Neuron (in vitro differentiated cells): Measurements from ENCODE around the gene OBP2A.
"Not testable (repeated sequence)": the region's sequence is repeated elsewhere in the genome, so short reads cannot be mapped to it uniquely, and the experiment has no call there.

ENCODE experiments used
- H2AFZ ChIP-seq: one replicate; pipeline ENCODE4 v1.6.1; 2013; ENCODE audit warnings: low read depth, mild to moderate bottlenecking, inconsistent platforms, low read length, moderate library complexity
- H3K27me3 ChIP-seq: one replicate; pipeline ENCODE4 v1.6.1; 2013; ENCODE audit warnings: low read length; ENCODE audit not compliant: insufficient read depth
- H3K36me3 ChIP-seq: one replicate; pipeline ENCODE4 v1.6.1; 2013; ENCODE audit warnings: low read length; ENCODE audit not compliant: insufficient read depth
- H3K4me1 ChIP-seq: one replicate; pipeline ENCODE4 v1.6.1; 2013; ENCODE audit warnings: low read length; ENCODE audit not compliant: insufficient read depth
- H3K4me3 ChIP-seq: 2 replicates; pipeline ENCODE4 v1.5.1; 2013; ENCODE audit warnings: mild to moderate bottlenecking, low read length, moderate library complexity
- H3K9me3 ChIP-seq: one replicate; pipeline ENCODE4 v1.6.1; 2013; ENCODE audit warnings: low read length

Gene OBP2A, protein sequence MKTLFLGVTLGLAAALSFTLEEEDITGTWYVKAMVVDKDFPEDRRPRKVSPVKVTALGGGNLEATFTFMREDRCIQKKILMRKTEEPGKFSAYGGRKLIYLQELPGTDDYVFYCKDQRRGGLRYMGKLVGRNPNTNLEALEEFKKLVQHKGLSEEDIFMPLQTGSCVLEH

DNA sequence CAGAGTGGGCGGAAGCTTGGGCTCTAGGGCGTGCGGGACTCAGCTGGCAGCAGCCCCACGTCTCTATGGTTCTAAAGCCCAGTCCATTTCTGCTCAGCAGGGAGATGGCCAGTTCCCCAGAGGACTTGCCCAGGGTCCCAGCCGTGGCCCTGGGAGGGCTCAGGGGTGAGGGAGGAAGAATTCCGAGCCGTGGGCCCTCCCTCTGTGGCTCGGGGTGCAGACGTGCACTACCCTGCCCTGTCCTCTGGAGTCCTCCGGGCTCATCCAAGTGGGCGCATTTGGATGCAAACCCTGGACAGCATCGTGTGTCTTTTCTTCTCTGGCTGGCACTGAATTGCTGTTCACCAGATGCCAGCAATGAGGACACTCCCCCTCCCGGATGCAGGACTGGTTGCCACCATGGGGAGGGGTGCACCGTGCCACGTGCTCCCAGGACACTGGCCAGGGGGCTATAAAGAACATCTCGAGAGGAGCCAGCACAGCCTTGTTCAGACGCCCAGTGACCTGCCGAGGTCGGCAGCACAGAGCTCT, at the start of gene OBP2A:
TSS of gene OBP2A (plus strand) at position 481 of the 531 bp plus-strand sequence. CDS start 55 bp downstream, outside the sequence.
- peaks cover 19% of the 10 kb centered on the region for H3K27me3 ChIP-seq
- not testable (repeated sequence) for H3K4me1 ChIP-seq, H3K4me3 ChIP-seq, H2AFZ ChIP-seq, H3K36me3 ChIP-seq, H3K9me3 ChIP-seq

DNA sequence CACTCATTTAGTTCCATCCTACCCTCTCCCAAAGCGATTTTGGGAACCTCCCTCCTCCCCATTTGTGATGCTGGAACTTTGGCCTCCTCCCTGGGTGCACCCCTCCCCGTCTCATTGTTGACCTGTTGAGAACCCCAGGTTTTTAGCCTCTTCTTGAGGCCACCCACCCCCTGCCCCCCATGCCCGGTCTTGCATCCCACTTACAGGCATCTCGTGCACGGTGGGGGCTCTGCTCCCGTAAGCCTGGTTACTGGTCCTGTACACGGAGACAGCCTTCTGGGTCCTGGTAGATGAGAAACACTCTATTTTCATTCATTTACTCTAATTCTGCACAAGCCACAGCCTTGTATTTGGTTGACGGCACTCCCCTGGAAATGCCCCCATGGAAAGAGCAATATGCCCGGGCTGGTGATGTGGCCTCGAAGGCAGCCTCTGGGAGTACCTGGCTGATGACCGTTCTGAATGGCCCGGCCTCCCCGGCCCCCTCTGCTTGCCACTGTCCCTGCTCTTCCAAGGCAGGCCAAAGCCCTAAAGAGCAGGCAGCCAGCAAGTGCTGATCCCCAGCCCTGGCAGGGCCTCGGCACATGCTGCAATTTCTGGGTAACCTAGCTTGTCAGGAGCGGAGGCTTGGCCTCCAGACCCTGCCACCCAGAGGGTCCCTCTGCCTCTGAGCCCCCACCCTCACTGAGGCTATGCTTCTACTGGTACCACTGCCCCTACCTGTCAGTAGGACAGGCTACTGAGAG, 47.4 kb upstream of the OBP2A start:
- Histone ChIP-seq H3K27me3 (no peaks in the 10 kb centered on the region), H3K4me1 (peaks cover 21% of the 10 kb centered on the region), H3K36me3 (peaks cover 14% of the 10 kb centered on the region), H3K9me3 (no peaks in the 10 kb centered on the region), H2AFZ (peak overlapping the region; percentile 83), H3K4me3 (peak overlapping the region; percentile 83)

DNA sequence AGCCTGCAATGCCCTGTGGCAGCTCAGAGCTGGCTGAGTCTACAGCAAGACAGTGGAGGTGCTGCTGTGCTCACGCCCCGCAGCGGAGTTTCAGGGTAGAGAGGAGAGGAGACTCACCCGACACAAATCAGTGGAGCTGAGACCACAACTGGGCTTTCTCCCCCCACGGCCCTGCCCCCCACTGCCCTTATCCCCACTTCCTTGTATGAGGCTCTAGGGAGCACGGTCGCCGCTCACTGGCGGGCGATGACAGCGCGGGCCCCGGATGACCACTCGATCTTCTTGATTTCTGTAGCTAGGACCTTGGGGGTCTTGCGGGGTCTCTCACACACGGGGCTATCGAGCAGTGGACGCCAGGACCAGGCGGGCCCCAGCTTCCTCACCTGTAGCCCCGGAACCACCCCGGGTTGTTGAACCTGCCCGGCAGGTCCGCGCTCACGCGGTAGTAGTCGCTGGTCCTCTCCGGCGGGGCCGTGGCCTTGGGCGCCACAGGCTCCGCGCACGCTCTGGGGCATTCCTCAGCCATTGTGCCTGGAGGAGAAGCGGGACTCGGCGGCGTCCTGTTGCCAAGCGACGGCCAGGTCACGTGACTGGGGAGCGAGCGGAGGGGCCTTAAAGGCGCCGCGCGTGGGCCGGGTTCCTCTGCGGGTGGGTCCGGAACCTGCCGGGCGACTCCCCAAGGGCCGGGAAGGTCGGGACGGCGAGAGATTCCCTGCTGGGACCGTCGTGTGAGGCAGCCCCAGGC, 46.4 kb upstream of the OBP2A start:
- H3K9me3 ChIP-seq: no peaks in the 10 kb centered on the region
- H3K36me3 ChIP-seq: peaks cover 23% of the 10 kb centered on the region
- no peaks in the 10 kb centered on the region for H3K27me3 ChIP-seq
- H3K4me1 ChIP-seq: peaks cover 21% of the 10 kb centered on the region
- peak overlapping the region; percentile 83 for H3K4me3 ChIP-seq
- H2AFZ ChIP-seq: peak overlapping the region; percentile 83

DNA sequence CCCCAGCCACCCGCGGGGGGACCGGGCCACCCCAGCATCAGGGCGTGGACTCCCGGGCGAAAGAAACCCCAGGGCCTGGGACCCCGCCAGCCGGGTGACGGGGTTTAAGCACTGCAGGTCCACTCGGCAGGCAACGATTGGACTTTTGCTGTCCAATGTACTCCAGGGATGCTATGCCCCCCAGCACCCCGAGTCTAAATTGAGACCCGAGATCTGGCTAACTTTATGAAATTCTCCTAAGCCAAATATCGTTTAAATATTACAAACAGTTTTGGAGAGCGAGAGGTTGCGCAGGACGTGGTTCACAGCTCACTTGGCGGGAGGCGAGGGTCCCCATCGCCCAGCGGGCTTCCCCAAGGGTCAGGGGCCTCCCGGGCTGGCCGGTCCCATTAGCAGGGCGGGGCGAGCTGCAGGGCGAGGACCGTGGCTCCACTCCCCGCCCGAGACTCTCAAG, 45.8 kb upstream of the OBP2A start:
- Histone ChIP-seq H3K9me3 (no peaks in the 10 kb centered on the region), H3K36me3 (peaks cover 29% of the 10 kb centered on the region), H3K4me1 (peaks cover 21% of the 10 kb centered on the region), H3K27me3 (no peaks in the 10 kb centered on the region), H2AFZ (peak overlapping the region; percentile 83), H3K4me3 (peak overlapping the region; percentile 83)

DNA sequence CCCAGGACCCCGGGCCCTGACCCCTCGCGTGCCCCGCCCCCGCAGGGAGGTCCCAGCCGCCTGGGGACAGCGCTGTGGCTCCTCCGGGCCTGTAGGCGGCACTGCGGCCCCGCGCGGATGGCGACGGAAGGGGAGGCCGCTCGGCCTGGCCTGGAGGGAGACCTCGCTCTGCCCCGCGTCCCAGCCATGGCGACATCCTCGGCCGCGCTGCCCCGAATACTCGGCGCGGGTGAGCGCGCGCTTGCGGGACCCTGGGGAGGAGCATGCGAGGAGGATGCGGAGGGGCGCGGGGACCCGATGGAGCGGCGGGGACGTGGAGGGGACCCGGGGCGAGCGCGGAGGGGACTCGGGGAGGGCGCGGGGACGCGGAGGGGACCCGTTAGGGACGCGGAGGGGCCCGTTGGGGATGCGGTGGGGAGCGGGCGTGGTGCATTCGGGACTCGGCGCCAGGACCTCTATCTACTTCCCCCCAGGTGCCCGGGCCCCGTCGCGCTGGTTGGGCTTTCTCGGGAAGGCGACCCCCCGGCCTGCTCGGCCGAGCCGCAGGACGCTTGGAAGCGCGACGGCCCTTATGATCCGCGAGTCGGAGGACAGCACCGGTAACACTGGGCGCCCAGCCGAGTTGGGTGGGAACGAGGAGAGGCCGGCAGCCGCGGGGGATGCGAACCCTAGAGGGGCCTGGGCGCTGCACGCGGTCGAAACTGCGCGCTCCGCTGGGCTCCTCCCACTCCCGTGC, 45.2 kb upstream of the OBP2A start, which contains the start of gene MRPS2:
TSS of gene MRPS2 (plus strand) at position 158 of the 736 bp plus-strand sequence. CDS start at position 187, 29 bp downstream.
- no peaks in the 10 kb centered on the region for H3K27me3 ChIP-seq
- peak within 1 kb of the TSS; percentile 83 for H2AFZ ChIP-seq
- H3K36me3 ChIP-seq: peaks cover 33% of the 10 kb centered on the region
- H3K4me1 ChIP-seq: peaks cover 21% of the 10 kb centered on the region
- H3K4me3 ChIP-seq: peak within 1 kb of the TSS; percentile 83
- no peaks in the 10 kb centered on the region for H3K9me3 ChIP-seq

DNA sequence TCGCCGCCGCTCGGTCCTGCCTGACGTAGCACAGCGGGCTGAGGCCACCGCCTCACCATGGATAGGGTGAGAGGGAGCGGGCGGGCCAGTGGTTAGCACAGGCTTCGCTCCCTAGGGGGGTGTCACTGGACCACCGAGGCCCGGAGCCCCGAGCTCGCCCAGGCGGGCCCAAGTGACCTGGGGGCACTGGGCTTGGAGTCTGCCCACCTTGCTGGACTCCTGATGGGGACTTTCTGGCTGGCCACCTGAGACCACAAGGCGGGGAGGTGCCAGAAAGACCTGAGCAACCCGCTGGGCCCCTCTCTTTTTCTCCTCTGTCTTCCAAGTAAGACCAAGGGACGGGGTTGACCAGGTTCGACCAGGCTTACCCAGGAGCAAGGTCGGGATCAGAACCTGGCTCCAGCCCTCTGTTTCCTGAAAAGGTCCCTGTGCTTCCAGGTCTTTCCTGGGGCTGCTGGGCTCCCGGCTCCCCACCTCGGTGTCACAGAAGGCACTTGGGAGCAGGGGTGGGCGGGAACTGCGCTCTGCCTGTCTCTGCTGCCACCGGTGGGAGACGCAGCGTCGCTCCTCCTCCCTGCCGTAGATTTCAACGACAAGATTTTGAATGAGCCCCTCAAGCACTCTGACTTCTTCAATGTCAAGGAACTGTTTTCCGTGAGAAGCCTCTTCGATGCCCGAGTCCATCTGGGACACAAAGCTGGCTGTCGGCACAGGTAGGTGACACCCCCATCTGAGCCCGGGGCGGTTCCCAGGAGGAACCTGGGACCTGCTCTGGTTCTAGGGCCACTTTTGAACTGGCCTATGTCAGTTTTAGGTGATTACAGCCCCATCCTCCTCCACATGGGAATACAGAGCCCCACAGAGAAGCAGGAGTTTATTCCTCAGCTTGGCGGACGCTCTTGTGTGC, 44.4 kb upstream of the OBP2A start:
- no peaks in the 10 kb centered on the region for H3K27me3 ChIP-seq
- no peaks in the 10 kb centered on the region for H3K9me3 ChIP-seq
- H3K4me1 ChIP-seq: peaks cover 21% of the 10 kb centered on the region
- H2AFZ ChIP-seq: peak overlapping the region; percentile 83
- H3K4me3 ChIP-seq: peak overlapping the region; percentile 83
- peaks cover 33% of the 10 kb centered on the region for H3K36me3 ChIP-seq

DNA sequence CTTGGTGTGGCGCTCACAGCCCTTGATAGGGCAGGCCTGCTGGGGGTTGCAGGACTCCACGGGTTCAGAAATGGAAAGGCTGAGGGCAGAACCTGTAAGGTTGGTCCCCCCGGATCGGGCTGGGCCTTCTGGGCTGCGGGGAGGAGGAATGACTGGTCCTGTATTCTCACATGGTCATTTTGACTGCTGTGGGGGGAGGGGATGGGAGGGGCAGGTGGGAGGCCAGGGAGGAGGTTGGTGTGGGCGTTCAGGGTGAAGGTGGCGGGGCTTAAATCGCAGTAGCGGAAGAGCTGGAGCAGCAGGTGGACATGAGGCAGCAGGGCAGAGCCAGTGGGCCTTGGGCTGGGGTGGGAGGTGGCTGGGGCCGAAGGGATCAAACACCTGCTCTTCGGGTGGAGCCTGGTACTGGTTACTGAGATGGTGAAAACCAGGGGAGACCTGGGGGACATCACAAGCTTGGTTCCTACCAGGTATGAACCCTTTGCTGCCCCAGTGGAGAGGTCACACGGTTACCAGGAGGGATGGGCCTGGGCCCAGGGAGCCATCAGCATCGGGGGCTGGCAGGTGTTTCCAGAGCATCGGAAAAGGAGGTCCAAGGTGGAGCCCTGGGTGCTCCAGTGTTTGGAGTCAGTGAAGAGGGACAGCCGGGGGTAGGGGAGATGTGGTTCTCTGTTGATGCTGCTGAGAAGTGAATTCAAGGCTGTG, 43.6 kb upstream of the OBP2A start:
- no peaks in the 10 kb centered on the region for H3K27me3 ChIP-seq
- H3K4me1 ChIP-seq: peaks cover 21% of the 10 kb centered on the region
- H3K36me3 ChIP-seq: peaks cover 33% of the 10 kb centered on the region
- no peaks in the 10 kb centered on the region for H3K9me3 ChIP-seq
- no peak overlapping the region for H2AFZ ChIP-seq
- no peak overlapping the region for H3K4me3 ChIP-seq

DNA sequence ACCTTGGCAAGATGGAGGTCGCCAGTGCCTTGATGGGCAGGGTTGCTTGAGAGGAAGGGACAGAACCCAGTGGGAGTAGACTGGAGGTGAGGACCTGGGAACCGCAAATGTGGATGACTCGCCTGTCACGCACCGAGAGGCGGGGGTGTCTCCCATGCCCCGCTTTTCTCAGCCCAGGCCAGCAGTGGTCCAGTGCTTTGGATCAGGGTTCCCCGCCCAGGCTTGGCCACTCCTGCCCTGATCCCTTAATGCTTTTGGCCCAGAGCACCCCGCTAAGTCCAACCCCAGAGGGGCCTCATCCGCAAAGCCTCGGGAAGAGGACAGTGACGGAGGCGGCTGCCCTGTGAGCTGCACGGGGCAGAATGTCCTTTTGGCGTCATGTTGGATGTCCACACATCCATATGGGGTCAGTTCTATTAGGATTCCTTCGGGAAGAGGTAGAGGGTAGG, 43.0 kb upstream of the OBP2A start:
- H3K4me1 ChIP-seq: peaks cover 21% of the 10 kb centered on the region
- H3K4me3 ChIP-seq: no peak overlapping the region
- no peak overlapping the region for H2AFZ ChIP-seq
- peaks cover 33% of the 10 kb centered on the region for H3K36me3 ChIP-seq
- no peaks in the 10 kb centered on the region for H3K9me3 ChIP-seq
- H3K27me3 ChIP-seq: no peaks in the 10 kb centered on the region

DNA sequence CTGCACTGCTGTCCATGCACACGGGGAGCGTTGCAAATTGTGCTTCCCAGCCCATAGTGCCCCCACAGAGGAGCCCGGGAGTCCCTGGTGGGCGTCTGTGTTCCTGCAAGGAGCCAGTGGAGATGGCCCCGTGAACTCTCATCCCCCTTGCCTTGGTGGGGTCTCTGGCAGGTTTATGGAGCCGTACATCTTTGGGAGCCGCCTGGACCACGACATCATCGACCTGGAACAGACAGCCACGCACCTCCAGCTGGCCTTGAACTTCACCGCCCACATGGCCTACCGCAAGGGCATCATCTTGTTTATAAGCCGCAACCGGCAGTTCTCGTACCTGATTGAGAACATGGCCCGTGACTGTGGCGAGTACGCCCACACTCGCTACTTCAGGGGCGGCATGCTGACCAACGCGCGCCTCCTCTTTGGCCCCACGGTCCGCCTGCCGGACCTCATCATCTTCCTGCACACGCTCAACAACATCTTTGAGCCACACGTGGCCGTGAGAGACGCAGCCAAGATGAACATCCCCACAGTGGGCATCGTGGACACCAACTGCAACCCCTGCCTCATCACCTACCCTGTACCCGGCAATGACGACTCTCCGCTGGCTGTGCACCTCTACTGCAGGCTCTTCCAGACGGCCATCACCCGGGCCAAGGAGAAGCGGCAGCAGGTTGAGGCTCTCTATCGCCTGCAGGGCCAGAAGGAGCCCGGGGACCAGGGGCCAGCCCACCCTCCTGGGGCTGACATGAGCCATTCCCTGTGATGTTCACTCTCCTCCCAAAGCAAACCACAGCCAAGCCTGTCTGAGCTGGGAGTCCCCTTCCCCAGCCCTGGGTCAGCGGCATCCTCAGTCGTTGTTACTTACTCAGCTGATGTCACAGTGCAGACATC, 42.3 kb upstream of the OBP2A start:
- H3K4me1 ChIP-seq: peaks cover 20% of the 10 kb centered on the region
- H2AFZ ChIP-seq: no peak overlapping the region
- no peaks in the 10 kb centered on the region for H3K27me3 ChIP-seq
- H3K9me3 ChIP-seq: no peaks in the 10 kb centered on the region
- no peak overlapping the region for H3K4me3 ChIP-seq
- H3K36me3 ChIP-seq: peaks cover 33% of the 10 kb centered on the region

DNA sequence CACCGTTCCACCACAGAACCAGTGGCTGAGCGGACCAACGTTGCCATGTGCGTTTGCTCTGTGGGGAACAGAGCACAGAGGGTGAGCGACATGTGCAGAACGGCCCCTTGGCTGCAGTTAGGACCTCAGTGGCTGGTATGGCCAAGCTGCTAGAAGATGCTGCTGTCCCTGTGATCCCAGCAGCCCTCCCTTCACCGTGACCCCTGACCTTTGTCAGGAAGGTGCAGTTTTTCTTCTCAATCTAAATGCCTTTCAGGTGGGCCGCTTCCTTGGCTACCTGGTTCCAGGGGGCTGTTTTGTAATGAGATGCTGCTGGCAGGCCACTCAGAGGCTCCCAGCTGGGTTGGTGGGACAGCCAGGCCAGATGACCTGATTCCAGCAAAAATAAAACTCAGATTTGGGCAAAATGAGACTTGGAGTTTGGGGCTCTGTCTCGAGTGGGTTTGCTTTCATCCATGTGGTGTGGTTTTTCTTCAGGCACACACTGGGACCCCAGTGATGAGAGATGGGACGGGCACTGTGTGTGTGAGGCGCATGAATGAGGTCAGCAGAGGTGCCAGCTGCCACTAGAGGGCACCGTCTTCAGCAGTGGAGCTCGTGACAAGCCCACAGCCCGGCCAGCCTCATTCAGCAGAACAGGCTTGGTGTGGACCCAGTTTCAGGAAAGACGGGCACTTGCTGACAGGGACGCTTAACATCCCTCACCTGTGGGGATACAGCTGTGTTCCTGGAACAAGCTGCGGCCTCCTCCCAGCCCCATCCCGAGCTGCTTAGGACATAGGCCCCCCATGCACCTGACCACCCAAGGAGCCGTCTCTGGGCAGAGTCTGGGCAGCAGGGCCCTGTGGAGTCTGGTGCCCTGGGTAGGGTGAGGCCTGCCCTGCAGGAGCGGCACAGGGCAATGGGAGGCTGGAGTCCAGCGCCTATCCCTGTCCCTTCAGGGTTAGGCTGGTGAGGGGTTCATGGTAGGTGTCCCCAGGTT, 41.4 kb upstream of the OBP2A start:
- Histone ChIP-seq H3K36me3 (peaks cover 33% of the 10 kb centered on the region), H3K27me3 (no peaks in the 10 kb centered on the region), H2AFZ (no peak overlapping the region), H3K4me1 (peaks cover 13% of the 10 kb centered on the region), H3K9me3 (no peaks in the 10 kb centered on the region), H3K4me3 (no peak overlapping the region)
